GM19438 (cell line): ENCODE results near the gene XRCC1.

Experiments used
- ATAC-seq: cut with Tn5 transposase; IDR thresholded peaks from one replicate; pipeline ENCODE4 v1.9.1; 2021; ENCODE audit warnings: low read depth; ENCODE audit not compliant: unreplicated experiment

XRCC1 gene

GRCh38 chr19:43578787-43579186 lies 3.5 kb upstream of the XRCC1 start:
- no peak for ATAC-seq

- no peak for ATAC-seq
Measured at GRCh38 chr19:43575955-43576878, 890 bp upstream of the XRCC1 start.

GRCh38 chr19:43574424-43575155 lies 737 bp downstream of the XRCC1 start:
- no peak for ATAC-seq

GRCh38 chr19:43572171-43572588 lies 3.1 kb downstream of the XRCC1 start:
- no peak for ATAC-seq

GRCh38 chr19:43570174-43570791 lies 5.0 kb downstream of the XRCC1 start:
- no peak for ATAC-seq

- no peak for ATAC-seq
Measured at GRCh38 chr19:43569657-43570056, 5.7 kb downstream of the XRCC1 start.

- no peak for ATAC-seq
Measured at GRCh38 chr19:43564800-43565199, 10.5 kb downstream of the XRCC1 start.

- no peak for ATAC-seq
Measured at GRCh38 chr19:43563816-43564457, 11.4 kb downstream of the XRCC1 start.

GRCh38 chr19:43562698-43563241 lies 12.6 kb downstream of the XRCC1 start:
- ATAC-seq: peak; percentile 74

- no peak for ATAC-seq
Measured at GRCh38 chr19:43562226-43562697, 13.1 kb downstream of the XRCC1 start.

- no peak for ATAC-seq
Measured at GRCh38 chr19:43561139-43561970, 14.0 kb downstream of the XRCC1 start.

GRCh38 chr19:43560687-43561086 lies 14.6 kb downstream of the XRCC1 start:
- ATAC-seq: no peak

- ATAC-seq: no peak
Measured at GRCh38 chr19:43555185-43555770, 20.0 kb downstream of the XRCC1 start.

- no peak for ATAC-seq
Measured at GRCh38 chr19:43554317-43554895, 20.9 kb downstream of the XRCC1 start.

- no peak for ATAC-seq
Measured at GRCh38 chr19:43553656-43554055, 21.7 kb downstream of the XRCC1 start.

- no peak for ATAC-seq
Measured at GRCh38 chr19:43552616-43553015, 22.7 kb downstream of the XRCC1 start.

- ATAC-seq: no peak
Measured at GRCh38 chr19:43552198-43552450, 23.2 kb downstream of the XRCC1 start.

GRCh38 chr19:43551399-43552197 lies 23.7 kb downstream of the XRCC1 start:
- no peak for ATAC-seq
